Neural cell (in vitro differentiated cells): ENCODE results near the gene PACS1. TPM values are rescaled to one million over a fixed set of nuclear protein-coding genes. Genes with fewer than 3 reads are reported as not detected.

ENCODE experiments used
- H2AFZ ChIP-seq: fragments of 200-600, 300-800 bp; sonication (generic), shearing (Covaris generic); 2 replicates; pipeline ENCODE4 v1.6.0; 2014; ENCODE audit warnings: low read depth, mild to moderate bottlenecking, antibody characterized with exemption, low read length, moderate library complexity
- H3F3A ChIP-seq: fragments of 200-600 bp; shearing (Covaris generic); 2 replicates; pipeline ENCODE4 v1.6.1; 2016; ENCODE audit warnings: mild to moderate bottlenecking, moderate library complexity, mixed read lengths, antibody characterized with exemption, low read length; ENCODE audit not compliant: insufficient read depth, poor library complexity, severe bottlenecking
- H3K27ac ChIP-seq: fragments of 200-600, 300-800 bp; sonication (generic), shearing (Covaris generic); 2 replicates; pipeline ENCODE4 v1.5.1; 2014; ENCODE audit warnings: mild to moderate bottlenecking, low read length, moderate library complexity
- H3K27me3 ChIP-seq: fragments of 300-800, 200-600 bp; sonication (generic), shearing (Covaris generic); 2 replicates; pipeline ENCODE4 v1.6.0; 2014; ENCODE audit warnings: mild to moderate bottlenecking, low read depth, low read length, moderate library complexity; ENCODE audit not compliant: insufficient read depth
- H3K36me3 ChIP-seq: fragments of 300-800, 200-600 bp; sonication (generic), shearing (Covaris generic); 2 replicates; pipeline ENCODE4 v1.5.1; 2014; ENCODE audit warnings: mild to moderate bottlenecking, antibody characterized with exemption, low read length, moderate library complexity; ENCODE audit not compliant: insufficient read depth
- H3K4me2 ChIP-seq: fragments of 300-800, 200-600 bp; sonication (generic), shearing (Covaris generic); 2 replicates; pipeline ENCODE4 v1.6.0; 2014; ENCODE audit warnings: mild to moderate bottlenecking, low read length
- H3K4me3 ChIP-seq: fragments of 300-800, 200-600 bp; sonication (generic), shearing (Covaris generic); 2 replicates; pipeline ENCODE4 v1.5.1; 2014; ENCODE audit warnings: mild to moderate bottlenecking, low read length, moderate library complexity
- H3K79me2 ChIP-seq: fragments of 200-600 bp; shearing (Covaris generic); replicated peaks from 2 replicates; pipeline ENCODE4 v1.6.0; 2014; ENCODE audit warnings: mild to moderate bottlenecking, low read length, moderate library complexity; ENCODE audit not compliant: insufficient read depth
- H3K9ac ChIP-seq: fragments of 300-800, 200-600 bp; sonication (generic), shearing (Covaris generic); 2 replicates; pipeline ENCODE4 v1.6.1; 2016; ENCODE audit warnings: mild to moderate bottlenecking, low read length, mixed read lengths
- H3K9me2 ChIP-seq: fragments of 200-600 bp; shearing (Covaris generic); 2 replicates; pipeline ENCODE4 v1.6.1; 2016; ENCODE audit warnings: mild to moderate bottlenecking, low read length, mixed read lengths; ENCODE audit not compliant: insufficient read depth
- H3K9me3 ChIP-seq: fragments of 200-600, 300-800 bp; sonication (generic), shearing (Covaris generic); 2 replicates; pipeline ENCODE4 v1.6.1; 2016; ENCODE audit warnings: mild to moderate bottlenecking, mixed run types, low read length, moderate library complexity, mixed read lengths
- H4K20me1 ChIP-seq: fragments of 200-600 bp; shearing (Covaris generic); 2 replicates; pipeline ENCODE4 v1.6.1; 2016; ENCODE audit warnings: mild to moderate bottlenecking, mixed run types; ENCODE audit not compliant: insufficient read depth
- CTCF ChIP-seq: fragments of 450-650 bp; IDR thresholded peaks from 2 replicates; pipeline ENCODE4 v1.5.1; 2014; ENCODE audit warnings: antibody characterized with exemption, mild to moderate bottlenecking, moderate library complexity; ENCODE audit not compliant: poor library complexity, severe bottlenecking
- EP300 ChIP-seq: fragments of 450-650 bp; conservative IDR thresholded peaks from 2 replicates; pipeline ENCODE4 v1.6.1; 2014; ENCODE audit warnings: antibody characterized with exemption, mild to moderate bottlenecking, moderate library complexity; ENCODE audit not compliant: poor library complexity, severe bottlenecking
- EZH2 ChIP-seq: fragments of 200-600, 300-800 bp; shearing (Covaris generic), sonication (generic); IDR thresholded peaks from 2 replicates; pipeline ENCODE4 v1.6.1; 2014; ENCODE audit warnings: antibody characterized with exemption, low read length, borderline replicate concordance, mild to moderate bottlenecking; ENCODE audit not compliant: insufficient read depth, poor library complexity, severe bottlenecking
- MXI1 ChIP-seq: fragments of 450-650 bp; conservative IDR thresholded peaks from 2 replicates; pipeline ENCODE4 v1.6.1; 2014; ENCODE audit warnings: antibody characterized with exemption, mild to moderate bottlenecking; ENCODE audit not compliant: poor library complexity, severe bottlenecking
- POLR2AphosphoS5 ChIP-seq: IDR thresholded peaks from 2 replicates; pipeline ENCODE4 v1.6.1; 2012
- RAD21 ChIP-seq: fragments of 450-650 bp; conservative IDR thresholded peaks from 2 replicates; pipeline ENCODE4 v1.6.1; 2014; ENCODE audit warnings: antibody characterized with exemption, mild to moderate bottlenecking, moderate library complexity
- REST ChIP-seq: IDR thresholded peaks from 2 replicates; pipeline ENCODE4 v1.6.1; 2012; ENCODE audit warnings: borderline replicate concordance
- SMC3 ChIP-seq: fragments of 450-650 bp; conservative IDR thresholded peaks from 2 replicates; pipeline ENCODE4 v1.6.1; 2014; ENCODE audit warnings: antibody characterized with exemption, mild to moderate bottlenecking, moderate library complexity; ENCODE audit not compliant: poor library complexity
- TAF1 ChIP-seq: IDR thresholded peaks from 2 replicates; pipeline ENCODE4 v1.6.1; 2012; ENCODE audit warnings: low read depth
- polyA plus RNA-seq: library from polyadenylated mRNA; depleted of rRNA; stranded (reverse); fragments of >200 nt; gene quantifications from 2 replicates; pipeline ENCODE4 v1.2.3, GENCODE V29; 2014

Gene PACS1
- polyA plus RNA-seq, 1 donor from 2014 or later: 14.4 TPM

- no peaks in the 10 kb centered on the region for H3K27me3 ChIP-seq
- no peak overlapping the region for H3K9ac ChIP-seq
- H2AFZ ChIP-seq: no peak overlapping the region
- H3K9me3 ChIP-seq: no peaks in the 10 kb centered on the region
- H3K27ac ChIP-seq: no peak overlapping the region
- H3K36me3 ChIP-seq: no peaks in the 10 kb centered on the region
- TF ChIP-seq CTCF: no peak
- TF ChIP-seq POLR2AphosphoS5: peak; percentile 39
- no peaks in the 10 kb centered on the region for H3K79me2 ChIP-seq
- H3F3A ChIP-seq: no peaks in the 10 kb centered on the region
- H3K4me3 ChIP-seq: no peak overlapping the region
- H3K4me2 ChIP-seq: no peak overlapping the region
- no peaks in the 10 kb centered on the region for H3K9me2 ChIP-seq
- H4K20me1 ChIP-seq: no peaks in the 10 kb centered on the region
Measured at GRCh38 chr11:66225066-66225465, 155.0 kb downstream of the PACS1 start.

GRCh38 chr11:66226101-66226500 lies 156.0 kb downstream of the PACS1 start:
- no peak overlapping the region for H3K27ac ChIP-seq
- no peaks in the 10 kb centered on the region for H3K27me3 ChIP-seq
- TF ChIP-seq POLR2AphosphoS5 (no peak), MXI1 (no peak), REST (no peak), EZH2 (no peak), SMC3 (no peak), CTCF (no peak), EP300 (no peak), RAD21 (no peak), TAF1 (no peak)
- H4K20me1 ChIP-seq: no peaks in the 10 kb centered on the region
- H3K79me2 ChIP-seq: no peaks in the 10 kb centered on the region
- no peak overlapping the region for H2AFZ ChIP-seq
- no peak overlapping the region for H3K9ac ChIP-seq
- H3K9me3 ChIP-seq: no peaks in the 10 kb centered on the region
- no peaks in the 10 kb centered on the region for H3K9me2 ChIP-seq
- H3K4me2 ChIP-seq: no peak overlapping the region
- H3K4me3 ChIP-seq: no peak overlapping the region
- H3F3A ChIP-seq: no peaks in the 10 kb centered on the region
- H3K36me3 ChIP-seq: no peaks in the 10 kb centered on the region
